AG09309 (cell line): ENCODE results near the gene BBS4.

ENCODE experiments used
- DNase-seq: peaks from one replicate; pipeline ENCODE4 v3.0.0-alpha.2; 2010; ENCODE audit warnings: low read depth
- H3K4me3 ChIP-seq: 2 replicates; pipeline ENCODE4 v1.5.1; 2011; ENCODE audit warnings: mild to moderate bottlenecking, low read depth, low read length, moderate library complexity; ENCODE audit not compliant: control insufficient read depth
- TF ChIP-seq, protein P1 (sequence below): IDR thresholded peaks from 2 replicates; pipeline ENCODE4 v1.5.1; 2011; ENCODE audit warnings: mild to moderate bottlenecking, low read depth, low read length, inconsistent platforms; ENCODE audit not compliant: insufficient read depth, control insufficient read depth; ENCODE audit errors: missing control alignments

The BBS4 gene

DNA sequence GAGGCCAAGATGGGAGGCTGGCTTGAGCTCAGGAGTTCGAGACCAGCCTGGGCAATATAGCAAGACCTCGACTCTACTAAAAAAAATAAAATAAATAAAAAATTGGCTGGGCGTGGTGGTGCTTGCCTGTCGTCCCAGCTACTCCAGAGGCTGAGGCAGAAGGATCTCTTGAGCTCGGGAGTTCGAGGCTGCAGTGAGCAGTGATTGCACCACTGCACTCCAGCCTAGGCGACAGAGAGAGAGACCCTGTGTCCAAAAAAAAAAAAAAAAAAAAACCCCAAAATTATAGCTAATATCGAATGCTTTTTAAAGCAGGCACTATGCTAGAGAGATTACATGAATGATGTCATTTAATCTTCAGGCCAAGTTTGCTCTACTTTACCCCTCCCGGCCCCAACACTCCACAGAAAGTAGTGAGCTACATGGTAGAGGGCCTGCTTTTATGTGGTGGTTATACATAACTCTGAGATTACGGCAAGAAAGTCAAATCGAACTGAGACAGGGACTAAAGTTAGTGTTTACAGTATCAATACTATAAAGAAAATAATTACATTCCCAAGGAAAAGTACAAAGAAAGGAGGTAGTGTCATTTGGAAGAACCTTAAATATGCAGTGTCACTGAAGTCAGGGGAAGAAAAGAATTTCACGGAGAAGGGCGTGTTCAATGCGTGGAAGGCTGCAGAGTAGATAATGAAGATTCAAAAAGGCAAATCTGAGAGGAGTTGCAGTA is 96.4 kb downstream of the BBS4 start:
- TF ChIP-seq, protein P1, sequence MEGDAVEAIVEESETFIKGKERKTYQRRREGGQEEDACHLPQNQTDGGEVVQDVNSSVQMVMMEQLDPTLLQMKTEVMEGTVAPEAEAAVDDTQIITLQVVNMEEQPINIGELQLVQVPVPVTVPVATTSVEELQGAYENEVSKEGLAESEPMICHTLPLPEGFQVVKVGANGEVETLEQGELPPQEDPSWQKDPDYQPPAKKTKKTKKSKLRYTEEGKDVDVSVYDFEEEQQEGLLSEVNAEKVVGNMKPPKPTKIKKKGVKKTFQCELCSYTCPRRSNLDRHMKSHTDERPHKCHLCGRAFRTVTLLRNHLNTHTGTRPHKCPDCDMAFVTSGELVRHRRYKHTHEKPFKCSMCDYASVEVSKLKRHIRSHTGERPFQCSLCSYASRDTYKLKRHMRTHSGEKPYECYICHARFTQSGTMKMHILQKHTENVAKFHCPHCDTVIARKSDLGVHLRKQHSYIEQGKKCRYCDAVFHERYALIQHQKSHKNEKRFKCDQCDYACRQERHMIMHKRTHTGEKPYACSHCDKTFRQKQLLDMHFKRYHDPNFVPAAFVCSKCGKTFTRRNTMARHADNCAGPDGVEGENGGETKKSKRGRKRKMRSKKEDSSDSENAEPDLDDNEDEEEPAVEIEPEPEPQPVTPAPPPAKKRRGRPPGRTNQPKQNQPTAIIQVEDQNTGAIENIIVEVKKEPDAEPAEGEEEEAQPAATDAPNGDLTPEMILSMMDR: no peak
- DNase-seq: no peak
- H3K4me3 ChIP-seq: peak overlapping the region; percentile 76

DNA sequence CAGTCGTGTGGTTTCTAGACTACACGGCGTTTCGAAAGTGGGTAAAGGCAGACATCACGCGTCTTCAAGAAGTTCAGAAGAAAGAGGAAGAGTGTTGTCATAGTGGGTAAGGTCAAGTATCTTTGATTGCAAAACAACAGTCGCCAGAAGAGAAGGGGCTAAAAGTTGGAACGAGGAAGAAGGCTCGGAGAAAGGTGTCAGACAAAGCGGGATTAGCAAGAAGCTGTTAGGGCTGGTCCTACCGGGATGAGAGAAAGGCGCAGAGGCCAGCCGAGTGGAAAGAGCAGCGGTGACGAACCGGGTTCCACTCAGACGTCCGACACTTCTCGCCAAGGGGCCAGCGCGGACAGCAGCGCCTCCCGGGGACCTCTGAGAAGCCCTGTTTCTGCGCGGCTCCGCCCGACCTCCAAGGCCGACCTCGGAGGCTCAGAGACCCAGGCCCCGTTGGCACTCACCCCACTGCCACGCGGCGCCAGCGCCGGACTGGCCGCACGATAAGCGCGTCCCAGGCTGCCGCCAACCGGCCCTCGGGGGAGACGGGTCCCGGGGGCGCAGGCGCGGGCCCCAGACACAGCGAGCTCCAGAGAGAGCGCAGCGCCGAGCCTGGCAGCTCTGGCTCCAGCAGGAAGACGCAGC is 97.1 kb downstream of the BBS4 start:
- H3K4me3 ChIP-seq: peak overlapping the region; percentile 76
- TF ChIP-seq, protein P1: no peak
- no peak for DNase-seq

DNA sequence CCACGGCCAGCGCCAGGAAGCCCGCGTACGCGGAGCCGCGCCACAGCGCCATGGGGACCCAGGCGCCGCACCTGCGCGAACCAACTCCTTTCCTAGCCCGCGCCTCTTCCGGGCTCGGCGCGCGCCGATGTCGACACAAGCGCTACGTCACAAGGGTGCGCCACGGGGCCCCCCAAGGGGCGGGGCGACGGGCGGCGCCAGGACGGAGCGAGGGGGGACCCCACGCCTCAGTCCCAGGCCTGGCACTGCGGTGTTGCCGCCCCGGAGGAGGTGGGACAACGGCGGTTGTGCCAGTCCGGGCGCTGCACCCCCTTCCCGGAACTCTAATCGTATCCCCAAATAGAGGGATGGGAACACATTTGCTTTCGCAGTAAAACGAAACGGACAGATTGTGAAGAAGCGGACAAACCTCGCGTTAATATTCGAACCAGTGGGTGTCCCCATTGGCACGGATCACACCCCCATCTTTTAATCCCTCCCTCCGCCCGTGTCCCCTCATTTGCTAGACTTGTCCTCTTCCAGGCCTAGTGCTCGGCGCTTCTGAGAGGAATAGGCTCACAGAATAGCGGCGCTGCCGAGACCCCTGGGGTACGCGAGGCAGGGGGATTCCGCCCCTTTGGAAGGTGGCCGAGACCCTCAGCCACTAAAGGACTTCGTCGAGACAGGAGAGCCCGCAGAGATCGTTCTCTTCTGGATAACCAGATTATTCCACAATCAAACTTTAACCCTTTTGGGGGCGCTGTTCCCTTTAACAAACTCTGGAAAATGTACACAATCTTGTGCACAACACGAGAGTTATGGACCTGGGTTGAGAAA is 97.8 kb downstream of the BBS4 start, which contains the start of gene ADPGK:
TSS of gene ADPGK (minus strand) at position 119 of the 816 bp plus-strand sequence. CDS start at position 52, 67 bp downstream.
- H3K4me3 ChIP-seq: peak within 1 kb of the TSS; percentile 76
- DNase-seq: peak; percentile 66
- TF ChIP-seq, protein P1: peak; percentile 58

DNA sequence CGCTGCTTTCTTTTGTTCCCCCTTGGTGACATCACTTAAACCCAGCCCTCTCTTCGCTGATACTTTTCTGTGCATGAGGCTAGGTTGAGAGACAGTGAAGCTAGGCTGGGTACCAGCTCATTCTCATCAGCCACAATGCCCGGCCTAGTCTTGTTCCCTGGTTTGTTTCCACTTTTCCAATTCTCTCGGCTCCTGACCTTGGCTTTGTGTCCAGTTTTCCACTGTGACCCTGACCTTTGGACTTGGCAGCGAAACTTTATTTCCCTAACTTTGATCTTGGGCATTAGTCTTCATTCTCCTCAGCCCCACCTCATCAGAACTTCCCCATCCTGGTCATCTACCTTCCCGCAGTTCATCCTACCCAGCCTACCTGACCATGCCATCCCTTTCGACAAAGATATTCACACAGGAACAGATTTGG is 98.5 kb downstream of the BBS4 start:
- no peak for DNase-seq
- TF ChIP-seq, protein P1: no peak
- peak overlapping the region; percentile 76 for H3K4me3 ChIP-seq

DNA sequence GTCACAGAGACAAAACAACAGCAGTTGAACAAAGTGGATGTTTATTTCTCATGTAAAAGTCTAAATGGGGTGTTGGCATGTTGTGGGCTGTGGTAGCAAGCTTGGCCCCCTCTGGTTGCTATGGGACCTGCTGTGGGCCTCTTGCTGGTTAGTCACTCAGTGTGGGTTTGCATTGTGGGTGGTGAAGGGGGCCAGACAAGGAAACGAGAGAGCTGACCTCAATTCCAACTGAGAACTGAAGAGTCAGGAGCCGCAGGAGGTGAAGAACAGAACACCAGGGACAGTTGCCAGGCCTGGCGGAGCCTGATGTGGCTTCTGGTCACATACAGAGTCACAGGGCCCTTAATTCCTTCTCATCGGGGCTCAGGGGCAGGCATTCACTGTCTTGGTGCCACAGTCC is 99.4 kb downstream of the BBS4 start:
- TF ChIP-seq, protein P1: no peak
- peak; percentile 32 for DNase-seq
- H3K4me3 ChIP-seq: no peak overlapping the region

DNA sequence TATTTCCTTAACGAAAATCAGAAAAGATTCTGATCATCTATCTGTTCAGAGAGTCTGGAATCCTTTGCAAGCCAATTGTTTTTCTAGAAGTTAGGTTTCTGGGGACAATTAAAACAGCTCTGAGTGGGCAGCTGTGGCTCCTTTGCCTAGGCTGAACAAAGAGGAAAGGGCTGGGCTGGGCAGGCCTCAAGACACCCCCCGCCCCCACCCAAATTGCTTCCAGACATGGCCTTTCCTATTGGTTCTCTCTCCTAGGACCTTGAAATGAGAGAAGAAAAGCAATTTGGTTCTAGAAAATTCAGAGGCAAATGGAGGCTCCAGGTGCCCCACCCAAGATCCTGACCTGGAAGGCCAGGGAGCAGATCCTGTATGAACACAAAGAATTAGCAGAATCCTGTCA is 99.8 kb downstream of the BBS4 start:
- no peak for DNase-seq
- H3K4me3 ChIP-seq: no peak overlapping the region
- TF ChIP-seq, protein P1: no peak
